CD4-positive, alpha-beta T cell (primary cell): ENCODE results near the gene HM13. TPM values are rescaled to one million over a fixed set of nuclear protein-coding genes. Genes with fewer than 3 reads are reported as not detected.

Source experiments
- ATAC-seq: fragments of 200-7000 bp; cut with Tn5 transposase; one replicate; pipeline ENCODE4 v1.10.0; 2022; ENCODE audit warnings: mild to moderate bottlenecking; ENCODE audit not compliant: poor library complexity
- CTCF ChIA-PET: fragments of 350-600 bp; sonication (Branson Sonifier 250); formaldehyde crosslinking; loops from one replicate; lab custom pipeline; 2021; ENCODE audit warnings: antibody characterized with exemption, inconsistent platforms; lab: Charles Lee
- POLR2A ChIA-PET: fragments of 350-600 bp; sonication (Branson Sonifier 250); formaldehyde crosslinking; loops from one replicate; lab custom pipeline; 2021; ENCODE audit warnings: antibody characterized with exemption, inconsistent platforms; lab: Charles Lee
- DNase-seq, 14 experiments: peaks; one replicate each; pipeline ENCODE4 v3.0.0-alpha.2; 2013 to 2020; ENCODE audit warnings: mixed read lengths in 2 of 14
- H3K27ac ChIP-seq, 2 donors: one replicate each; pipeline versions ENCODE4 v1.5.1 to v1.7.0; 2013; ENCODE audit warnings: low read length in 2 of 2, low read depth in 1 of 2, mild to moderate bottlenecking in 1 of 2
- H3K27me3 ChIP-seq, 2 experiments: 1 replicate in 1 of 2; 2 replicates in 1 of 2; pipeline versions ENCODE4 v1.6.1 to v1.7.0; 2013; ENCODE audit warnings: low read length in 2 of 2, control low read depth in 1 of 2, mild to moderate bottlenecking in 1 of 2, moderate library complexity in 1 of 2; ENCODE audit not compliant: insufficient read depth in 2 of 2, control insufficient read depth in 1 of 2
- H3K36me3 ChIP-seq: one replicate; pipeline ENCODE4 v1.6.1; 2013; ENCODE audit warnings: low read length, control low read depth; ENCODE audit not compliant: insufficient read depth
- H3K4me1 ChIP-seq: one replicate; pipeline ENCODE4 v1.6.1; 2013; ENCODE audit warnings: low read length, control low read depth; ENCODE audit not compliant: insufficient read depth
- H3K4me3 ChIP-seq: one replicate; pipeline ENCODE4 v1.5.1; 2013; ENCODE audit warnings: mild to moderate bottlenecking, low read length, moderate library complexity
- H3K9me3 ChIP-seq, 2 experiments: 1 replicate in 1 of 2; 2 replicates in 1 of 2; pipeline versions ENCODE4 v1.6.1 to v1.7.0; 2013; ENCODE audit warnings: low read length in 2 of 2, mild to moderate bottlenecking in 2 of 2, control low read depth in 1 of 2, moderate library complexity in 1 of 2; ENCODE audit not compliant: control insufficient read depth in 1 of 2, insufficient read depth in 1 of 2
- H3K27ac Mint-ChIP-seq: one replicate; pipeline ENCODE4 v1.8.0; 2020; ENCODE audit warnings: mixed read lengths
- H3K27me3 Mint-ChIP-seq: one replicate; pipeline ENCODE4 v1.8.0; 2021; ENCODE audit warnings: mixed read lengths
- H3K36me3 Mint-ChIP-seq: one replicate; pipeline ENCODE4 v1.8.0; 2021; ENCODE audit warnings: low read depth, mixed read lengths
- H3K4me1 Mint-ChIP-seq: one replicate; pipeline ENCODE4 v1.8.0; 2021; ENCODE audit warnings: low read depth, mixed read lengths
- H3K4me3 Mint-ChIP-seq: one replicate; pipeline ENCODE4 v1.8.0; 2020; ENCODE audit warnings: mild to moderate bottlenecking, mixed read lengths
- H3K9me3 Mint-ChIP-seq: one replicate; pipeline ENCODE4 v1.8.0; 2020; ENCODE audit warnings: mixed read lengths
- CTCF ChIP-seq: fragments of 200-600 bp; IDR thresholded peaks from one replicate; pipeline ENCODE4 v1.8.0; 2022; ENCODE audit warnings: antibody characterized with exemption, mild to moderate bottlenecking
- intact Hi-C, 2 experiments: fragments of 100-400 bp; cut with DNase I in 1 of 2; cut with micrococcal nuclease in 1 of 2; formaldehyde crosslinking; loops; one replicate each; pipeline versions ENCODE4 v1.15.1 to v1.9.0; 2023 to 2025; cut with DNase I, micrococcal nuclease
- total RNA-seq, 174 experiments: library from RNA in 2 of 174; stranded (reverse) in 2 of 174; gene quantifications; one replicate each; pipeline ENCODE4 v1.2.3 and lab custom pipeline; 2021 to 2026

HM13 gene
- total RNA-seq, 2 experiments from 2014 or later, result 97.8 to 113 TPM

GRCh38 chr20:31523361-31524283 lies 9.4 kb downstream of the HM13 start:
- TF ChIP-seq CTCF, result no peak
- Mint-ChIP-seq H3K36me3 (peaks cover 67% of the 10 kb centered on the region), H3K4me3 (no peak overlapping the region), H3K9me3 (no peaks in the 10 kb centered on the region), H3K27ac (no peak overlapping the region), H3K27me3 (no peaks in the 10 kb centered on the region), H3K4me1 (peaks cover 39% of the 10 kb centered on the region)
- DNase-seq (peak in 2 of 14 experiments; percentile 60 to 72), ATAC-seq (no peak)
- intact Hi-C loops, result no loop called here
- Histone ChIP-seq H3K36me3 (peaks cover 41% of the 10 kb centered on the region), H3K4me1 (peaks cover 37% of the 10 kb centered on the region), H3K4me3 (no peak overlapping the region), H3K9me3 (no peaks in the 10 kb centered on the region), H3K27me3 (no peaks in the 10 kb centered on the region), H3K27ac (no peak overlapping the region)
- CTCF ChIA-PET, result interaction anchor here (1.6 kb wide), 1 partner anchor 21 kb away, joined by 5 read pairs; no protein-coding TSS in a partner anchor
- POLR2A ChIA-PET, result no interaction called here

GRCh38 chr20:31527266-31527665 lies 13.0 kb downstream of the HM13 start:
- Mint-ChIP-seq H3K4me3 (no peak overlapping the region), H3K36me3 (peaks cover 76% of the 10 kb centered on the region), H3K27me3 (no peaks in the 10 kb centered on the region), H3K27ac (no peak overlapping the region), H3K4me1 (peaks cover 12% of the 10 kb centered on the region), H3K9me3 (no peaks in the 10 kb centered on the region)
- ATAC-seq, result no peak
- no peak overlapping the region for H3K4me3 ChIP-seq
- H3K27me3 ChIP-seq, result no peaks in the 10 kb centered on the region
- no peaks in the 10 kb centered on the region for H3K9me3 ChIP-seq
- no peak for TF ChIP-seq CTCF
- H3K4me1 ChIP-seq, result peaks cover 11% of the 10 kb centered on the region
- DNase-seq, result no peak
- H3K36me3 ChIP-seq, result peaks cover 68% of the 10 kb centered on the region
- POLR2A ChIA-PET, result no interaction called here
- no peak overlapping the region for H3K27ac ChIP-seq
- intact Hi-C loops, result no loop called here
- CTCF ChIA-PET, result interaction anchor here (0.9 kb wide), 1 partner anchor 35 kb away, joined by 3 read pairs; no protein-coding TSS in a partner anchor

- H3K27ac ChIP-seq, result no peak overlapping the region
- no peak for ATAC-seq
- H3K9me3 Mint-ChIP-seq, result no peaks in the 10 kb centered on the region
- H3K27me3 Mint-ChIP-seq, result no peaks in the 10 kb centered on the region
- no peak for TF ChIP-seq CTCF
- H3K4me3 ChIP-seq, result no peak overlapping the region
- H3K27ac Mint-ChIP-seq, result no peak overlapping the region
- peaks cover 93% of the 10 kb centered on the region for H3K36me3 ChIP-seq
- H3K4me1 ChIP-seq, result peaks cover 2% of the 10 kb centered on the region
- H3K9me3 ChIP-seq, result no peaks in the 10 kb centered on the region
- H3K4me1 Mint-ChIP-seq, result peaks cover 7% of the 10 kb centered on the region
- POLR2A ChIA-PET, result no interaction called here
- H3K4me3 Mint-ChIP-seq, result no peak overlapping the region
- H3K36me3 Mint-ChIP-seq, result peaks cover 96% of the 10 kb centered on the region
- intact Hi-C loops, result no loop called here
- DNase-seq, result no peak
- H3K27me3 ChIP-seq, result no peaks in the 10 kb centered on the region
- CTCF ChIA-PET, result no interaction called here
These were observed 21.1 kb downstream of the HM13 start for GRCh38 chr20:31535298-31535697.
